NCI-H774 (cell line): Measurements from ENCODE around the gene CFAP54.
"Not testable (repeated sequence)": the region's sequence is repeated elsewhere in the genome, so short reads cannot be mapped to it uniquely, and the experiment has no call there.

Experiments
- DNase-seq: peaks from one replicate; lab custom pipeline; 2025; lab: John Stamatoyannopoulos, UW

CFAP54 gene

GRCh38 chr12:96516472-96517430, 27.4 kb downstream of the CFAP54 start:
- peak; percentile 65 for DNase-seq

GRCh38 chr12:96520767-96521166, 31.4 kb downstream of the CFAP54 start:
- DNase-seq: no peak

GRCh38 chr12:96521895-96522682, 32.7 kb downstream of the CFAP54 start:
- DNase-seq: no peak

DNA sequence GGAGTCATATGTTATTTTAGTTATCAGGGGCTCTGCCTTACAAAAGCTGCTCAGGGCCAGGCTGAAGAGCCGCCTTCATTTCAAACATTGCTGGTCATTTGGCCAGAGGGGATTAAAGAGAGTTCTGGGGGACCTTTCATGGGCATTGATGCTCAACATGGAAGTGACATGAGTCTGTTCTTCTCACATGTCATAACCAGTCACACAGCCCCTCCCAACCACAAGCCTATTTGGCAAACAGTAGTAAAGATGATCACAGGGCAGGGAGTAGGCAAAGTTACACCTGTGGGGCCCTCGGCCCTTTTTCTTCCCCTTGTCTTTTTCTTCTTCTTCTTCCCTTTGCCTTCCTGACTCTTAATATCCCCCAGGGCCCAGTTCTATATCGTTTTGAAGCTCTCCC, 33.3 kb downstream of the CFAP54 start:
- no peak for DNase-seq

DNA sequence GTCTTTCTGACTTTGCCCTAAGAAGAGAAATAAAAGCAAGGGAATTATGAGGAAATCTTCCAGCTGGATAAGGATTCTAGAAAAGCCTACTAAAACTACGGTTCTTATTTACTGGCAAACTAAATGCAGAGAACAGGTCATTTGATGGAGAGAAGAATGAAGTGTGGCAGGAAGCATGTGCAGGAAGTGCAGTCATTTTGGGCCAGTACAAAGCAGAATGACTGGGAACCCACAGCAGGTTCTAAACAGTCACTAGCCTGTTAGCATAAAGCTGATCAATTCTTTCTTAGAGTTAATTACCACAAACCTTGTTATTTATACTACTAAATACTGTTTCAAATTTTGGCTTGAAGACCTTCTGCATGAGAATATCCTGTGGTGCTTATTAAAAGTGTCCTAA, 36.7 kb downstream of the CFAP54 start:
- DNase-seq: no peak

- no peak for DNase-seq
These were observed 40.5 kb downstream of the CFAP54 start for GRCh38 chr12:96529912-96530311.

DNA sequence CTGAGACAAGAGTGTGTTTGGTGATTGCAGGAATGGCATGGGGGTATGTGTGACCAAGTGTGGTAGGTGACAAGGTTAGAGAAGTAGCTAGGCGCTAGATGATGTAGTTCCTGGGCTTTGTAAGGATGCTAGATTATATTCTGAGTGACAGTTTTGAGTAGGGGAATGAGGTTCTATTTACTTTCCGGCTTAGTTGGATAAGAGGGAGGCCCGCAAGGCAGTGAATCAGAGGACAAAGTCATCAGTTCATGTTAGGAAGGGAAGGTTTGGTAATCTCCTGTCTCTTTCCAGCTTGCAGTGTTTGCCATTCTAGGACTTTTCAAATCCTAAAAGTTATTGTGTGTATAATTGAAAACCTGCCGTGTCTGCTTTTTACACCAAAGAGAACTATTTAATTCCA, 45.0 kb downstream of the CFAP54 start:
- no peak for DNase-seq

DNA sequence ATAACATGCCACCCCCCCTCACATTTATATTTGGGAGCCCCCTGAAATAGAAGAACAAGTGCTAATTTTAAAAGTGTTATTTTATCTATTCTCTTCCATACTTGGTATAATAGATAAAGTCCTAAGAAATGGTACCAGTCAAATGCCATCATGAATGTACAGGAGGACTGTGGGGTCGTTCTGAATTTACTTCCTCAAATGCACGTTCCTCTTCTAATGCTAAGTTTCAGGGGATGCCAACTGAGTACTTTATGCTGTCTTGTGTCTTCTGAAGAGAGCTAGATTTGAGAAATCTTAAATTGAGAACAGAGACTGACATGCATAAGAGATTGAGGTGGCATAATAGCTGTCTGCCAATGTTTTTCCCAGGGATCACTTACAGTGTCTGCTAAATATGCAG, 59.0 kb downstream of the CFAP54 start:
- no peak for DNase-seq

GRCh38 chr12:96549341-96549740, 60.0 kb downstream of the CFAP54 start:
- no peak for DNase-seq

- DNase-seq: no peak
These were observed 81.2 kb downstream of the CFAP54 start for GRCh38 chr12:96570579-96570978.

GRCh38 chr12:96571101-96571862, 81.9 kb downstream of the CFAP54 start:
- no peak for DNase-seq

DNA sequence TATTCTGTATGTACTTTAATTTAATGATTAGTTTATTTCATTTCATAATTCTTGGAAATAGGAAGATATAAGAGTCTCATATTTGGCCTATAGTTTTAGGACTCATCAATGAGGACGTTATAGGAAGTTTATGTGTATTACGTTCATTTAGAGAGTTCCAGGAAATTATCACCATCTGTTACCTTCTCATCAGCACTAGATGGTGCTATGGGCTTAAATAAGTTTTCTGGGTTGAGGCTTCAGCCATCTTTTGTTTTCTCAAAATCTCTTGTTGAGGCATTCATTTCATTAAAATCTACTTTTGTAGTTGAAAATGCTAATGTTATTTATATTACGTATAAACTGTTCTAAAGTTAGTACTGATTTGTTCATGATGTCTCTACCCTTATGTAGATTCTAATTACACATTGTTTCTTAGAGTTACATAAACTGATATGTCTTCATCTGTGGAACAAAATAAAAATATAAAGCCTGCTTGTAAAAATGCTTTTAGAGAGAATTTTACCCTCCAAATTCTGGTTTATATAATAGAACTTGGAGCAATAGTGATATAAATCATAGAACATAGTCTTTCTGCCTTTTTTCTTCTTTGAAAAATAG, 89.2 kb downstream of the CFAP54 start:
- peak; percentile 73 for DNase-seq

DNA sequence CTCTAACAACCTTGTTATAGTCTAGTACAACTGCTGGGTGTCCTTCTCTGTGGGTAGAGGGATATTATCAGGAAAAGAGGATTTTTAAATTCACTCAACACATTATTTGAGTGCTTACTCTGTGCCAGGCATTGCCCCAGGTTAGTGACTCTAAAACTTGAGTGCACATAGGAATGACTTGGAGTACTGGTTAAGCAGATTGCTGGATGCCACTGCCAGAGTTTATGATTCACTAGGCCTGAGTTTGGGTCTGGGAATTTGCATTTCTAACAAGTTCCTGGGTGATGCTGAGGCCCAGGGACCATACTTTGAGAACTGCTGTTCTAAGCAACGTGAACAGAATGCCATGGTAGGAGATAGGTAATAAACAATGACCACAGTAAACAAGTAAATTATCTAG, 96.6 kb downstream of the CFAP54 start:
- no peak for DNase-seq

DNA sequence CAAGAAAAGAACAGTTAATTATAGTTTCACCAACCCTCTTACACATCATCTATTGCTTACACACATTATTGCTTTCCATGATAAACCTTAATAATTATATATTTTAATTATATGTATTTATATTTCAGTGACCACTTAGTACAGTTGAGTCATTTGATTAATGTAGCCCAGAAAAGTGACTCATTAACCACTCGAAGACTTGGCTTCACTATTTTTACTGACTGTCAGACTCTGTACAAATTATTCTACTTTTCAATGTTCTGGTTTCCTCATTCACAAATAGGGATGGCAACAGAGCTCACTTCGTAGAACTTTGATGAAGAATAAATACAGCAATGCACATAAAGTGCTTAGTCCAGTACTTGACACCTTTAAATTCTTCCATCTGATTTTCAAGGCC, 98.3 kb downstream of the CFAP54 start:
- DNase-seq: no peak

- no peak for DNase-seq
These were observed 101.6 kb downstream of the CFAP54 start for GRCh38 chr12:96590970-96591369.

GRCh38 chr12:96604374-96604773, 115.0 kb downstream of the CFAP54 start:
- DNase-seq: not testable (repeated sequence)

DNA sequence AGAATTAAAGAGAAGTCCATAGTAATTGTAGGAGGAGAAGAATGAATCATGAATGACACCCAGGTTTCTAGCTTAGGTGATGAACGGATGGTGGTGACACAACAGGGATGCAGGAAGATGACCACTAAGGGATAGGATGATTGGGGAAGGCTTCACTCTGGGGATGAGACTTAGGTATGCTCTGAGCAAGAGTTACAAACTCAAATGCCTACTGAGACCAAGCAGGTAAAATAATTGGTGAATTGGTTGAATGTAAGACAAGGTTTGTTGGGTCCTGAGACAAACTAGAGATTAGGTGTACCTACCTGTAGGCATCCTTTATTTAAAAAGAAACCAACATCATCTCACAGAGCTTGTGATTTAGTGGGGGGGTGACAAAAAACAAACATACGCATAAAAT, 116.3 kb downstream of the CFAP54 start:
- DNase-seq: no peak

- DNase-seq: no peak
These were observed 116.8 kb downstream of the CFAP54 start for GRCh38 chr12:96606134-96606533.

DNA sequence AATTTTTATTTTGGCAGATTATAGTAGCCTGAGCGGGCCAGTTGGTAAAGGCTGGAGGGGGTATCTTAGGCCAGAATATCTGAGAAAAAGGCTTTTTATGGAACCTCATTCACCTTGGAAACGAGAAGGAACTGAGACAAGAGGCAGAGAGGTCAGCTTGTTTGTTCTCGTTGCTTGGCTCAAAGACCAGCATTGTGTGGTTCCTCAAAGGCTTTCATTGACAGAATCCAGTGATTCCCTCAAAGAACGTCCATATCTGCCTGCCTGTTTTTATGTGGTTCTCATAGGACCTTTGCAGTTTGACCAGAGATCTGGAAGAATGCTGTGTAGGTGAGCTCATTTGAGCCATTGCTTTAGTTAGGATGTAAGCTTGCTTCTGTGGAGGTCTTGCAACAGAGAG, 117.3 kb downstream of the CFAP54 start:
- DNase-seq: no peak

DNA sequence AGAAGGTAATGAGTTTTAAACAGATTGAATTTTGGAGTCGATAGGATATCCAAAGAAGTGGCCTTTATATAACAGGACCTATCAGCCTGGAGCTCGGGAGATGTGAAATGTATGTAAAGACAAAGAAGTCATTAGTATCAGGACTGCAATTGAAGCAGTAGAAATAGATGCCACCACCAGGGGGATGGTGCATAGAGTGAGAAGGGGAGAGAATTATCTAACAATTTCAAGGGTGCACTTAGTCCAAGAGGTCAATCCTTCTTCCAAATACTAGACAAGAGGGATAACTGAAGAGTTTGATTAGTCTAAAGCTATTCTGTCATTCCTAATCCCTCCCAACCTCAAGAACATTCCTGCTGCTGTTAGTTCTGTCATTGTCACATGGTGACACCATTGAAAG, 127.8 kb downstream of the CFAP54 start:
- no peak for DNase-seq

- DNase-seq: no peak
These were observed 133.8 kb downstream of the CFAP54 start for GRCh38 chr12:96623155-96623554.

- DNase-seq: no peak
These were observed 134.4 kb downstream of the CFAP54 start for GRCh38 chr12:96623656-96624217.
